Measurements from ENCODE around the gene INHA.

The INHA gene

DNA sequence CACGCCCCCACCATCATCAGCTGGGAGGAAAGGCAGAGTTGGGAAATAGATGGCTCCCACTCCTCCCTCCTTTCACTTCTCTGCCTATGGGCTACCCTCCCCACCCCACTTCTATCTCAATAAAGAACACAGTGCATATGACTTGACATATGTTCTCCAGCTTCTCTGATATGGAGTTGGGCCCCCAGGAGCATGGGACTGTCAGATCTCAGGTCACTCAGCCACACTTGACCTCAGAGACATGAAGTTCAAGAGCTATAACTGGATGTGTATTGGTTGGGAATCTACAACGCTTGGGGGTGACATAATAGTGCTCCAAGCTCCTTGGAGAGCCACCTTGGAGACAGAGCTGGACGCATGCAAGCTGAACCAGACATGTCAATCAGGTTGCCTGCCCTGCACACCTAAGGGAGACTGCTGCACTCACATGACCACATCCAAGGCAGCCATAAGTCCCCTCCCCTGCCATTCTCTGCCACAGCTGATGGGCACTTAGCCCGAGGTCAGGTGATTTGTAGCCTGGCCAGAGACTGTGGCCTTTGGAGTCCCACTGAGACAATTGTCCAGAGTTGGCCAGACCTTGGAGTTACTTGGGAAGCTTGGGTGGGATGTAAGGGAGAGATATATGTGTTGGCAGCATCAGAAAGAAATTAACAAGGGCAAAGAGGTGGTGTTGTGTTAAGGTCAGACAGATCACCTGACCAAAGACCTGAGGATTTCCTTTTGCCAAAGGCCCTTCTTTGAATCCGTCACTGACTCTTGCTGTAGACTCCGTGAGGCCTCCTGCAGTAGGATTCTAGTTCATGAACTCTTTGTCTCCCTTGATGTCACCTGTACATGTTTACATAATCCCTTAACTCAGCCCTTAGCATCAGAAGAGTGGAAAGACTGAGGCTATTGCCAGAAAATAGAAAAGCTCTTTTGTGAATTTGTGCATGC, 3.7 kb downstream of the INHA start:
- no peak for DNase-seq

DNA sequence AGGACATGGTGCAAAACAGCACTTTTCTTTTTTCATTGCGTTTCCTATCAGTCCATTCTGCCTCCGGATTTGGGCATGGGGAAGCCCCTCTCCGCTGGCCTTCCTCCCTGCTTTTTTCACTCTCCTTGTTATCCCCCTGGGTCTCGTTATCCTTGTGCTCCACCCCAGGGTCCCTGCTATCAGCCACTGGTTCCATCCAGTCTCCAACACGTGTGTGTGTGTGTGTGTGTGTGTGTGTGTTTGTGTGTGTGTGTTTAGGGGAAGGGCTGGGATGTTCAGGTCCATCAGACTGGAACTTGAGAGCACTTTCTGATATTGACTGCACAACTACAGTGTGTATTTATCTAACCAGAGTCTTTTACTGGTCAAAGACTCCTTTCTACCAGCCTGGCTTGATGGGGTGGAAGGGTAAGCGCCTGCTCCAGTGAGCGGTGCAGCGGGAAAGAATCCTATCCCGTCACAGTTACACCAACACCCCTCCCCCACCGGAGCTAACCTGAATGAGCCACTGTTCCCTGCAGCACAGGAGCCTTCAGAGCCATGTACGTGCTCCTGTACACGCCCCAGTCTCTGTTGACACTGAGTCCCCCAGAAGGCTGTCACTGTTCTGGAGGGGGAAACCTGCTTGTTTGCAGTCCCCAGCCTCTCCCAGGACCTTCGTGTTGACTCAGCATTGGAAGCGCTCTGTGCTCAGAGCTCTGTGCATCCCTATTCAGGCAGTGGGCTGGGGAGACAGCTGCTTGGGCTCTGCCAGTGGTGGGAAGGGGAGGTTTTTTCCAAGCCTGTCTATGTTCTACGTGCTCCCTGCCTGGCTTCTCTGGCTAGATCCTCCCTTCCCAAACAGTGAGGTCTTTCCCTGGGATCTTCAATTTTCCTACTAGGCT, 4.6 kb downstream of the INHA start:
- DNase-seq, result no peak

DNA sequence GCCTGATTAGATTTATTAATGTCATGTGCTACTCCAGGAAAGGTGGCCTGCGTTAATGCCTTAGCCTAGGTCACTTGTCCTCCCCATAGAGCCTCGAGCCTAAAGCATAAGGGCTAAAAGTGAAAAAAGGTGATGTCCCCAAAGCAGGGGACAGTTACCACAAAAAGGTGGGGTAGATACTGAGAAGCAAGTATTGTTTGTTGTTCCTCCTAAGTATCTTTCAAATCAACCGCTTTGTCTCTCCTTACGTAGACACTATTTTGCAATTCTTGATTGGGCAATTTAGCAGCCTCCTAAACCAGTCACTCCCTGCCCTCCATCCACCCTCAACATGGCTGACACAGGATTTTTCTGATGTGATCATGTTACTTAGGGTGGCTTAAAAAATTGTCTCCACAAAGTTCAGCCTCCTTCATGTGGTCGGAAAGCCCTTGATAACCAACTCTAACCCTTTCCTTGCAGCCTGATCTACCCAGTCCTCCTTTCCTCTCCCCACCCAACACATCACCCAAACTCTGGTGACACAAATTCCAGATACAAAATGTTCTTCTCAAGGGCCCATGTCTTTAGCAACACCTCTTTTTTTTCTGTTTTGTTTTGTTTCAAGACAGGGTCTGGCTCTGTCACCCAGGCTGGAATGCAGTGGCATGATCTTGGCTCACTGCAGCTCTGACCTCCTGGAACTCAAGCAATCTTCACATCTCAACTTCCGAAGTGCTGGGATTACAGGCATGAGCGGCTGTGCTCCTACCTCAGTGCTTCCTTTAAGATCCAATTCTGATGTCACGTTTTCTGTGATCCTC, 6.9 kb downstream of the INHA start:
- DNase-seq, result no peak

DNA sequence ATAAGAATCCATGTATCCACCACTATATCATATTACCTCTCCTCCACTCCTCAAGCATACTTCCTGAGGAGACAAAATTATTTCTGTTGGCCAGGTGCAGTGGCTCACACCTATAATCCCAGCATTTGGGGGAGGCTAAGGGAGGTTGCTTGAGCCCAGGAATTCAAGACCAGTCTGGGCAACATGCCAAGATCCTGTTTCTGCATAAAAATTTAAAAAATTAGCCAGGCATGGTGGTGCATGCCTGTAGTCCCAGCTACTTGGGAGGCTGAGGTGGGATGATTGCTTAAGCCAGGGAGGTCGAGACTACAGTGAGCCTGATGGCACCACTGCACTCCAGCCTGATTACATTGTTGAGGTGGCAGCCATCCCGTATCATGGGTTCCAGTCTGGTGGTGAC, 9.2 kb downstream of the INHA start:
- DNase-seq, result no peak

DNA sequence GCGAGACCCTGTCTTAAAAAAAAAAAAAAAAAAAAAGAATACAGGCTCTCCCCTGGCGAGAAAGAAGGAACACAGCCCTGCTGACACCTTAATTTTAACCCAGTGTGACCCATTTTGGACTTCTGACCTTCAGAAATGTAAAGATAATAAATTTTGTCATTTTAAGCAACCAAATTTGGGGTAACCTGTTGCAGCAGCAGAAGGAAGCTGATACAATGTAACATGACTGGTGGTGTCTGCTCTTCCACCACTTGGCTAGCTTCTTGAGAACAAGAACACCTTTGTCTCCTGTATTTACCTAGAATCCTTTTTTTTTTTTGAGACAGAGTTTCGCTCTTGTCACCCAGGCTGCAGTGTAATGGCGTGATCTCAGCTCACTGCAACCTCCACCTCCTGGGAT, 19.0 kb downstream of the INHA start:
- DNase-seq, result no peak

DNA sequence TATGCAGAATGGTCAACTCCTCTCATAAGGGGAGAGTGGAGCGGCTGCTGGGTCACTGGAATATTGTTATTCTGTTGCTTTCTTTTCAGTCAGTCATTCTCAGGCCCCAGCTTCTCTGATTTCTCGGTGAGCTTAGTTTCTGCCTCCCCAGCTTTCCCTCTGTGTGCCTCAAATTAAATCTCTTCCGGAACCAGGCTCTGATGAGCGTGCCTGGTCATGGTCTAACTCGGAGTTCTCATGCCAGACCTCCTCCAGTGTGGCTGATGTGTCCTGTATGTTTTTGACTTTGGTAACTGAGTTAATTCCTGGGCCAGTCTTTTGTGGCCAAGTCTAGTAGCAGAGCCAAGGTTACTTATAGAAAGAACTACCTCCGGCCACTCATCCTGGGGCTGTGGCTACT, 20.6 kb downstream of the INHA start:
- no peak for DNase-seq

DNA sequence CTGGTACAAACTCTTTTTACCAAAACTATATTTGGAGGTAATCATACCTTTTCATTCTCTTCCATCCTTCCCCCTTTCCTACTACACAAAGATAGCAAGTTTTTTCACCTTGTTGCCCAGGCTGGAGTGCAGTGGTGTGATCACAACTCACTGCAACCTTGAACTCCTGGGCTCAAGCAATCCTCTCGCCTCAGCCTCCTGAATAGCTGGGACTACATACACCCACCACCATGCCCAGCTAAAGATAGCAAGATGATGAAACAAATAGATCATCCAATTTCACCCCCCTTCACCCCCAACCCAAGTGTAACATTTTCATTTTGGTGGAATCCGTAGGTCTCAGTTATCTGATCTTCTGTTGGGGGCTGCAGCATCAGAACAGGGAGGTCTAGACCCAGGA, 21.0 kb downstream of the INHA start:
- DNase-seq, result no peak

DNA sequence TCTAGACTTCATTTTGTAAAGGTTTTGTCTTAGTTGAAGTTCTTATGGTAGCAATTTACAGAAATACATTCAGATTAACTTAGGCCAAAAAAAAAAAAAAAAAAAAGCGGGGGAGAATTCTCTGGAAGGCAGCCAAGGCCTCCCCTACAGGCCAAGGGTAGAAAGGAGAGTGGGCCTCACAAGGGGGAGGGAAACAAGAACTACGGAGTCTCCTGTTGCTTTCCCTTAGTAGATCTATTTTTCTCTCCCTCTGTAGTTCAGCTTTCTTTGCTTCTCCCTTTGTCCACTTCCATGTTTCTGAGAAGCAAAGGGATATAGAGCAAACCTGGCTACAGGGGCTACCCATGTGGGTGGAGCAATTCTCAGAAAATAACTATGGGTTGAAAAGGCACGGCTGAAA, 23.1 kb downstream of the INHA start:
- no peak for DNase-seq

DNA sequence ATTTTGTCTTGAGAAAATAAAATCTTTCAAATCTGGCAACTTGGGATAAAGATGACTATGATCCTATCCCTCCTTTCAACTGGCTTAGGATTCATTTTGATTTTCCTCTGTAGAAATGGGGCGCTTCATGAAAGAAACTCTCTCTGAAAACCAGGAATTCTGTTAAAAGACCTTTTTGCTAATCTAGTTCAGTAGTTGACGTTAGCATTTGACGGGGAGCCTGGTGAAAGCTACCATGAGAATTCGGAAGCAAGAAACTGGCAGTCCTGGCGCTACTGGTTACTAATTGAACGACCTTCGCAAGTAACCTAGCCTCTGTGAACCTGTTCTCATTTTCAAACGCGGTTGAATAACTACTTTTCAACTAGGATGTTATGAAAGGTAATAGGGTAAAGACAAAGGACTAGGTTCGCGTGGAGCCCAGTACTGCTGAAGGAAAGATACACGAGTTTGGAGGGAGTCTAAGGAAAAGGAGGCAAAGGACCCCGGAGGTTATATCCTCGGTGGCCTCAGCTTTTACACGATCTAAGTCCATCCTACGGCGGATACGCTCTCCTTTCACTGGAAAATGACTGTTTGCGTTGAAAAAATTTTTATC, 24.9 kb downstream of the INHA start:
- no peak for DNase-seq

DNA sequence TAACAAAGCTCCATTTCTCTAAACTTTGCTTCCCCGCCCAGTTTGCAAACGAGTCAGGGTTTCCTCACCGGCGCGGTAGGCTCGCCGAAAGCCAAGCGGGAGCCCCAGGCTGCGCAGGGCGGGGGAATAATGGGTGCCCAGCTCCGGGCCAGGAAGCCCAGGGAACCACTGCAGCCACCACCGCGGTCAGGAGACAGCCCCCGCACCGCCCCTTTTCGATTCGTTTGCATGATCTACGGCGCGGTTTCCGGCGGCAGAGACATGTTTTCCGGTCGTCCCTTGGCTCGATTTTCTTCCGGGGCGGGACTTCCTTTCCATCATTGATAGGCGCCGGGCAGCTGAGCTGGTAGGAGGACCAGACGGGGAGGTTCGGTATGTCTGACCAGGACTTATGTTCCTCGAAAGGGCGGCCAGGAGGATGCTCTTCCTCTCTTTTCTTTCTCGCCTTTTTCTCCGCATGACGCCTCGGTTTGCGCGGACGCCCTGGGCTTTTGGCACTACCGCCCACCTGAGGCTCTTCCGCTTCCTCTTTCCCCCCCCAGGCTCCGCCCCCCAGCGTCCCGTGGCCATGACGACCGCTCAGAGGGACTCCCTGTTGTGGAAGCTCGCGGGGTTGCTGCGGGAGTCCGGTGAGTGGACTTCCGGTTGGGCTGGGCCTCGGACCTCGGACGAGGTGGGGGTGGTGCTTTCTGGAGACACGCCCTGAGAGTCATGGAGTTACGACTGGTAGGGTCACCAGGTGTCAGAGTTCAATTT, 25.6 kb downstream of the INHA start, which contains the start of gene STK11IP:
TSS of gene STK11IP (plus strand) at position 306 of the 756 bp plus-strand sequence. CDS start at position 569, 263 bp downstream.
- peak; percentile 87 for DNase-seq

DNA sequence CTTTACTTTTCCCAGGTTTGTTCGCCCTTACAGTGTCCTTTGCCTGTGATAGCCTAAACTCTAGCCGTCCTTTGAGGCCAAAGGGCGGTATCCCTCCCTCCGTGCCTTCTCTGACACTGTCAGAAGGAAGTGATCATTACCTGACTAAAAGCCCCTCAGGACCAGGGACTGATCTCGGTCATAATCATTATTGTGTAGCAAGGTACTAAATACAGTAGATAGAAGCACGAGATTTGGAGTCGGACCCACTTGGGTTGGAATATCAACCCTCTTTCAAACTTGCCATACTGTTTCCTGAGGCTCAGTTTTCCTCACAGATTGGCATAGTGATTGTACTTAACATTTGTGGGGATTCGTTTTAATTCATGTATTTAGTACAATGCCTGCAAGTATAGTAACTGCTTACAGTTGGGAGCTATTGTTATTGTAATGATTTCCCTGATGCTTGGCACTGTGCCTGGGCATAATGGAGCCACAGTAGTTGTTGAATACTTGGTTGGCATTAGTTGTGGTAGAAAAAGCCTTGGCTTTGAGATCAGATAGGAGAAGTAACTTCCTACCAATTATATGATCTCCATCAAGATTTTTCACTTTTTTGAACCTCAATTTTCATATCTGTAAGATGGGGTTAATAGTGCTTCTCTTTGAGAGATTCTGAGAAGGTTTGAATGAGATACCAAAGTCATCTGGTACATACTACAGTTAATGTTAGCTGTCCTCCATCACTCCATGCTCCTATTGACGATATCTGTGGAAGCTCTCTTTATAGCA, 26.4 kb downstream of the INHA start:
- no peak for DNase-seq

DNA sequence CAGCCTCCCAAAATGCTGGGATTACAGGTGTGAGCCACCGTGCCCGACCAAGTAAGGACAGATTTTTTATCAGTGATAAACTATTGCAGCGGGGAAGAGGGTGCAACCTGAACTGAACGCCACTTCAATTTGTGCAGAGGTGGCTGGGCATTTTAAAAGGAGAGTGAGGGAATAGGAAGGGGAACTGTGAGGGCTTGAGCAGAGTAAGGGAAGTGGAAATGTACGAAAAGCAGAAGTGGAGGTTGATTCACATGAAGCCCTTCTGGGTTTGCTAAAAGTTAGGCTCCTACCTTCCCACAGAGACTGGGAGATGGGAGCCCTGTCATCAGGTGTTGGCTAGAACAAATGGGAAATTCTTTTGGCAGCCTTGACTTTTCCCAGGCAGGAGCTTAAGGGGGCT, 31.7 kb downstream of the INHA start:
- DNase-seq, result no peak

DNA sequence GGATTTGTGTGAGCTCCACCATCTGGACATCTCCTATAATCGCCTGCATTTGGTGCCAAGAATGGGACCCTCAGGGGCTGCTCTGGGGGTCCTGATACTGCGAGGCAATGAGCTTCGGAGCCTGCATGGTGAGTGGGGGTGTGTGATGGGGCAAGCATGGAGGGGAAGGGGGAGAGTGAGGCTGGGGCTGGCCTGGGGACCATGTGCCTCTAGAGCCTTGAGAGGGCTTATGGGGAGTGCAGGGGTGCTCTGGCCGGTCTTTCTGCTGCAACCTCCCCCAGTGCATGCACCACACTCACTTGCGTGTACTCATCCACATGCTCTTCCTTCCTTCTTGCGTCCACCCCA, 33.5 kb downstream of the INHA start:
- no peak for DNase-seq

DNA sequence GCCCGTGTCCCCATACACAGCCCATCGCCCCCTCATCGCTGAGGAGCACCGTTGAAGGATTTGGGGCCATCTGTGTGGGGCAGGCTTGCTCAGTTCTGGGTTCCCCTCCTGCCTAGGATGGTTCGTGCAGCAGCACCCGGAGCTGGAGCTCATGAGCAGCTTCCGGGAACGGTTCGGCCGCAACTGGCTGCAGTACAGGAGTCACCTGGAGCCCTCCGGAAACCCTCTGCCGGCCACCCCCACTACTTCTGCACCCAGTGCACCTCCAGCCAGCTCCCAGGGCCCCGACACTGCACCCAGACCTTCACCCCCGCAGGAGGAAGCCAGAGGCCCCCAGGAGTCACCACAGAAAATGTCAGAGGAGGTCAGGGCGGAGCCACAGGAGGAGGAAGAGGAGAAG, 35.8 kb downstream of the INHA start:
- no peak for DNase-seq

DNA sequence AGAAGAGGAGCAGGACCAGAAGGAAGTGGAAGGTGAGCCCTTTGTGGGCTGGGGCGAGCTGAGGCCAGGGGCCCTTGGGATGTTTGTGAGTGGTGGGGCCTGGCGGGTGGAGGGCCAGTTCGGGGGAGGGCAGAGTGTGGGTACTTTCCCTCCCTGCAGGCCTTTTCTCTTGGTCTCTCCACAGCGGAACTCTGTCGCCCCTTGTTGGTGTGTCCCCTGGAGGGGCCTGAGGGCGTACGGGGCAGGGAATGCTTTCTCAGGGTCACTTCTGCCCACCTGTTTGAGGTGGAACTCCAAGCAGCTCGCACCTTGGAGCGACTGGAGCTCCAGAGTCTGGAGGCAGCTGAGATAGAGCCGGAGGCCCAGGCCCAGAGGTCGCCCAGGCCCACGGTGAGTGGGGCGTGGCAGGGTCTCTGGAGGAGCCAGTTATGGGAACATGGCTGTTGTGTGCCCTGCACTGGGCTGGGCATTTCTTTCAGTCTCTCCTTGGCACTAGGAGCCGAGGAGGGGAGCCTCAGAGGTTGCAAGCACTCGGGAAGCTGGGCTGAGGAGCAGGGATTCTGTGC, 36.4 kb downstream of the INHA start:
- DNase-seq, result no peak

DNA sequence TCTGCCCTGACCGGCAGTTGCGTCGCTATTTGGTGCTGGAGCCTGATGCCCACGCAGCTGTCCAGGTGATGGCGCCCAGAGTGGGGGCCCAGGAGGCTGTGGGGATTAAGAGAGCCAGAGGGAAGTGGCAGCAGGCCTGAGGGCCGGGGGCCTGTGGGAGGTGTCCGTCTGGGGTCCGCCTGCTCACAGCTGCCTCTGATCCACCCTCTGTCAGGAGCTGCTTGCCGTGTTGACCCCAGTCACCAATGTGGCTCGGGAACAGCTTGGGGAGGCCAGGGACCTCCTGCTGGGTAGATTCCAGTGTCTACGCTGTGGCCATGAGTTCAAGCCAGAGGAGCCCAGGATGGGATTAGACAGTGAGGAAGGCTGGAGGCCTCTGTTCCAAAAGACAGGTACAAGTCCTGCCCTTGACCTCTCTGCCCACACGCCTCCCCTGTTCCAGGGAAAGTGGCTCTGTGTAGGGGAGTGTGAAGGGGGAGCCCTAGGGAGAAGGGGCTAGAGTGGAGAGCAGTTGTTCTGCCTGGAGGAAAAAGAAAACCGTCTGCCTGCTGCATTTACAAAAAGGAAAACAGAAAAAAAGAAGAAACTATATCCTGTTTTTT, 37.1 kb downstream of the INHA start:
- no peak for DNase-seq

DNA sequence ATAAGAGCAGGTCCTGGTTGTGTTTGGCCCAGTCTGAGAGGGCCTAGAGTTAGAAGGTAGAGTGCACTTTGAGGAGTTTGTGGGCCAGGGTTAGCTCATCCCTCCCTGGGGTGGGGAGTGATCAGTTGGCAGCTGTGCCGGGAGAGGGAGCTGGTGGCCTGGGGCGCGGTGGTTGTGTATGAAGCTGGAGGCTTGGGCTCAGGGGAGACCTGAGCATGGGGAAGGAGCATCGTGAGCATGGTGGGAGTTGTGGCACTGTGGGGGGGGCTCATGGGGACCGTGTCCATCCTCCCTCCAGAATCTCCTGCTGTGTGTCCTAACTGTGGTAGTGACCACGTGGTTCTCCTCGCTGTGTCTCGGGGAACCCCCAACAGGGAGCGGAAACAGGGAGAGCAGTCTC, 39.2 kb downstream of the INHA start:
- DNase-seq, result no peak

DNA sequence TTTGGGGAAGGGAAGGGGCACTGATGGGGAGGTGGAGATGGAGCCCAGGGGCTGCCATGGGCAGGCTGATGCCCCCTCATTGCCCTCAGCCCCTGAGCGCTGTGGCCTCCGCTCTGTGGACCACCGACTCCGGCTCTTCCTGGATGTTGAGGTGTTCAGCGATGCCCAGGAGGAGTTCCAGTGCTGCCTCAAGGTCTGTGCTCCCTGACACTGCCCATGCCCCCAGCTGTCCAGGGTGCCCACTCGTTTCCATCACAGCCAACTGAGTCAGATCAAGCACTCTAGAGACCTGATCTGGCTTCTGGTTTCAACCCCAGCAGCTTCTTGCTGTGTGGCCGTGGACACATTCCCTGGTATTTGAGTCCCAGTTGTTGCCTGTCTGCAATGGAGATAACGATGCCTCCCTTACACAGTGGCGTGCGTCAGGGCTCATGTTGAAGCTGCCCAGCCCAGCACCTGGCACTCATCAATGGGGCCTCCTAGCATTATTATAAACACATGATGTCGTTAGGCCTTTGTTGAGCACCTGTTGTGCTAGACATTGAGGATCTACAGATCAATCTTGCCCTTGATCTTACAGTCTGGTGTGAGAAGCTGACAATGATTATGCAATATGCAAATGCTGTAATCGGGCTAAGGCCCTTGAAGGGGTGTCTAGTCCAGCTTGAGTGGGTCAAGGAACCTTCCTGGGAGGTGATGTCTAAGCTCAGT, 39.9 kb downstream of the INHA start:
- DNase-seq, result no peak

DNA sequence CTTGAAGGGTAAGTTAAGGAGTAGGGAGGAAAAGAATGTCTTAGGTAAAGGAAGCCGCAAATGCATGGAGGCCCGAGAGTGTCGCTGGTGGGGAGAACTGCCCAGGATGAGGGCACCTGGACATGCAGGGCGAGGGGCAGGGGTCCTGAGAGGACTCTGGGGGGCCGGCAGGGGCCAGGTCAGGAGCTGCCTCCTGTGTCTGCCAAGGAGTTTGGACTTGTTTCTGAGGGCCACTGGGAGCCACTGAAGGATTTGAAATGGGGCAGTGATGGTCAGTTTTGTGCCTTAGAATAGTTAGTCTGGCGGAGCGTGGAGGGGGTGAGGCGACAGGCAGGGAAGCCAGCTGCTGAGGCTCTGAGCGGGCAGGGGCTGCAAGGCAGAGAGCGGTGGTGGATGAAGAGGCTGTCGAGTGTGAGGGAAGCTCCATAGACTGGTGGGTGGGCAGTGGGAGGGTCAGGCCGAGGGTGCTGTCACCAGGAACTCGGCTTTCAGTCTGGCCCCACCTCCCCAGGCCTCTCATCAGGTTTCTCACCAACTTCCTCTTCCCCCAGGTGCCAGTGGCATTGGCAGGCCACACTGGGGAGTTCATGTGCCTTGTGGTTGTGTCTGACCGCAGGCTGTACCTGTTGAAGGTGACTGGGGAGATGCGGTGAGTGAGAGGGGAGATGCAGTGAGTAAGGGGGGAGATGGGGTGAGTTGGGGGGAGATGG, 40.6 kb downstream of the INHA start:
- DNase-seq, result peak; percentile 42
